Measurements from ENCODE around the gene UCHL3. TPM values are rescaled to one million over a fixed set of nuclear protein-coding genes. Genes with fewer than 3 reads are reported as not detected.
A peak's percentile ranks its signal among the peaks of the same experiment; 100 is the strongest.

UCHL3 gene
- polyA plus RNA-seq, 2 of the 4 experiments (the other 2 are of a cell fraction): 46.6 to 60.7 TPM

GRCh38 chr13:75558145-75558840 is 8.7 kb downstream of the UCHL3 start:
- FAIRE-seq: no peak
- POLR2A ChIA-PET: no interaction called here
- Histone ChIP-seq H3K4me2 (no peak overlapping the region), H3K9me3 (no peaks in the 10 kb centered on the region), H3K4me3 (no peak overlapping the region), H3K27ac (no peak overlapping the region), H3K4me1 (peaks cover 9% of the 10 kb centered on the region; the same call in 2 of the 3 replicates)
- no peak for DNase-seq (ENCODE audit: low read depth in 1 of 2, low spot score in 1 of 2)
- CTCF ChIA-PET: no interaction called here
- no peak for ATAC-seq
- TF ChIP-seq HES2 (IDR thresholded peaks at IDR 0.05) (no peak), HOXB13 (CRISPR knock-in tag; IDR thresholded peaks at IDR 0.05; ENCODE audit: low read depth) (no peak), KDM1A (IDR thresholded peaks at IDR 0.05; ENCODE audit: low read depth) (no peak), NR3C1 (IDR thresholded peaks at IDR 0.05) (no peak), CBX8 (IDR thresholded peaks at IDR 0.05) (no peak), ZSCAN20 (CRISPR knock-in tag; IDR thresholded peaks at IDR 0.05) (no peak), NFE2L2 (conservative IDR thresholded peaks at IDR 0.05; ENCODE audit: low read length) (no peak), ZC3H11A (IDR thresholded peaks at IDR 0.05) (no peak), HOXB5 (CRISPR knock-in tag; IDR thresholded peaks at IDR 0.05) (no peak), RARB (CRISPR knock-in tag; IDR thresholded peaks at IDR 0.05) (no peak), TP53 (CRISPR knock-in tag; IDR thresholded peaks at IDR 0.05) (no peak), MAX (IDR thresholded peaks at IDR 0.05) (no peak), HMGXB4 (CRISPR knock-in tag; IDR thresholded peaks at IDR 0.05; ENCODE audit: borderline replicate concordance) (no peak), MAFK (IDR thresholded peaks at IDR 0.05; ENCODE audit: partially characterized antibody) (no peak), PHF8 (IDR thresholded peaks at IDR 0.05; ENCODE audit: borderline replicate concordance, low read depth) (no peak), RNF2 (IDR thresholded peaks at IDR 0.05; ENCODE audit: borderline replicate concordance, low read depth) (no peak), POLR2AphosphoS2 (conservative IDR thresholded peaks at IDR 0.05; ENCODE audit: low read length) (no peak)
- TF ChIP-seq, protein P1, sequence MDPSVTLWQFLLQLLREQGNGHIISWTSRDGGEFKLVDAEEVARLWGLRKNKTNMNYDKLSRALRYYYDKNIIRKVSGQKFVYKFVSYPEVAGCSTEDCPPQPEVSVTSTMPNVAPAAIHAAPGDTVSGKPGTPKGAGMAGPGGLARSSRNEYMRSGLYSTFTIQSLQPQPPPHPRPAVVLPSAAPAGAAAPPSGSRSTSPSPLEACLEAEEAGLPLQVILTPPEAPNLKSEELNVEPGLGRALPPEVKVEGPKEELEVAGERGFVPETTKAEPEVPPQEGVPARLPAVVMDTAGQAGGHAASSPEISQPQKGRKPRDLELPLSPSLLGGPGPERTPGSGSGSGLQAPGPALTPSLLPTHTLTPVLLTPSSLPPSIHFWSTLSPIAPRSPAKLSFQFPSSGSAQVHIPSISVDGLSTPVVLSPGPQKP (IDR thresholded peaks at IDR 0.05; ENCODE audit: low read depth, low read length): no peak
- TF ChIP-seq, protein P2, sequence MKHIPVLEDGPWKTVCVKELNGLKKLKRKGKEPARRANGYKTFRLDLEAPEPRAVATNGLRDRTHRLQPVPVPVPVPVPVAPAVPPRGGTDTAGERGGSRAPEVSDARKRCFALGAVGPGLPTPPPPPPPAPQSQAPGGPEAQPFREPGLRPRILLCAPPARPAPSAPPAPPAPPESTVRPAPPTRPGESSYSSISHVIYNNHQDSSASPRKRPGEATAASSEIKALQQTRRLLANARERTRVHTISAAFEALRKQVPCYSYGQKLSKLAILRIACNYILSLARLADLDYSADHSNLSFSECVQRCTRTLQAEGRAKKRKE (CRISPR knock-in tag; IDR thresholded peaks at IDR 0.05; ENCODE audit: low read depth): no peak
- 92% methylated on average over 2 of the region's 2 CpGs for WGBS (ENCODE audit: missing lambda C conversion rate)

GRCh38 chr13:75566658-75567057 is 17.1 kb downstream of the UCHL3 start:
- peak; percentile 28 for FAIRE-seq
- ChIA-PET CTCF (no interaction called here), POLR2A (no interaction called here)
- H3K4me3 ChIP-seq: no peak overlapping the region
- no peak overlapping the region; the same call in 2 of the 3 replicates for H3K4me2 ChIP-seq
- no peak for TF ChIP-seq MYC (IDR thresholded peaks at IDR 0.05; ENCODE audit: borderline replicate concordance, low read length)
- no peak for TF ChIP-seq EP300 (IDR thresholded peaks at IDR 0.05)
- TF ChIP-seq EHMT2 (IDR thresholded peaks at IDR 0.05; ENCODE audit: low read depth): no peak
- TF ChIP-seq RAD21 (conservative IDR thresholded peaks at IDR 0.05 in 1 of 2, IDR thresholded peaks at IDR 0.05 in 1 of 2): peak; percentile 48 to 60
- peak; percentile 50 for TF ChIP-seq CTCF (IDR thresholded peaks at IDR 0.05)
- TF ChIP-seq SMC3 (IDR thresholded peaks at IDR 0.05): peak; percentile 32; the same call in 2 of the 3 replicates
- TF ChIP-seq CHD2 (IDR thresholded peaks at IDR 0.05; ENCODE audit: low read length, partially characterized antibody): no peak
- peak; percentile 52 to 68; a peak in 4 of 6 replicates for ATAC-seq
- H3K27ac ChIP-seq: no peak overlapping the region; a peak in 1 of 6 replicates
- peak; percentile 2 to 56 for DNase-seq (ENCODE audit: low read depth in 1 of 2, low spot score in 1 of 2)
- peaks cover 14% of the 10 kb centered on the region; the same call in 2 of the 3 replicates for H3K4me1 ChIP-seq
- H3K9me3 ChIP-seq: no peaks in the 10 kb centered on the region

All from A549 (cell line).